GM21619 (cell line): ENCODE results near the gene TCF19.

Source experiments
- ATAC-seq: cut with Tn5 transposase; IDR thresholded peaks from one replicate; pipeline ENCODE4 v1.9.1; 2021; ENCODE audit not compliant: unreplicated experiment

The TCF19 gene

GRCh38 chr6:31128093-31128676 is 30.2 kb upstream of the TCF19 start:
- no peak for ATAC-seq

- no peak for ATAC-seq
Observed at GRCh38 chr6:31129130-31129529, 29.3 kb upstream of the TCF19 start.

GRCh38 chr6:31130751-31131150 is 27.6 kb upstream of the TCF19 start:
- no peak for ATAC-seq

- no peak for ATAC-seq
Observed at GRCh38 chr6:31131595-31131994, 26.8 kb upstream of the TCF19 start.

GRCh38 chr6:31132806-31133205 is 25.6 kb upstream of the TCF19 start:
- no peak for ATAC-seq

- no peak for ATAC-seq
Observed at GRCh38 chr6:31135710-31136109, 22.7 kb upstream of the TCF19 start.

GRCh38 chr6:31138982-31139381 is 19.4 kb upstream of the TCF19 start, which contains the start of gene PSORS1C2:
TSS of gene PSORS1C2 (minus strand) at chr6:31139066. CDS start at chr6:31139026, 40 bp downstream.
- ATAC-seq, result no peak

- ATAC-seq, result no peak
Observed at GRCh38 chr6:31139599-31139998, 18.8 kb upstream of the TCF19 start.

GRCh38 chr6:31140643-31141042 is 17.7 kb upstream of the TCF19 start:
- ATAC-seq, result no peak

- ATAC-seq, result no peak
Observed at GRCh38 chr6:31142361-31142761, 16.0 kb upstream of the TCF19 start.

- no peak for ATAC-seq
Observed at GRCh38 chr6:31143148-31143547, 15.2 kb upstream of the TCF19 start.

- ATAC-seq, result no peak
Observed at GRCh38 chr6:31144296-31144969, 14.0 kb upstream of the TCF19 start.

GRCh38 chr6:31144970-31145340 is 13.4 kb upstream of the TCF19 start:
- ATAC-seq, result no peak

- ATAC-seq, result no peak
Observed at GRCh38 chr6:31145386-31145785, 13.0 kb upstream of the TCF19 start.

- no peak for ATAC-seq
Observed at GRCh38 chr6:31149827-31150447, 8.5 kb upstream of the TCF19 start.

GRCh38 chr6:31152781-31153180 is 5.6 kb upstream of the TCF19 start:
- ATAC-seq, result no peak

GRCh38 chr6:31154436-31154835 is 4.0 kb upstream of the TCF19 start:
- no peak for ATAC-seq

GRCh38 chr6:31156641-31157040 is 1.7 kb upstream of the TCF19 start:
- no peak for ATAC-seq

GRCh38 chr6:31157513-31158139 is 763 bp upstream of the TCF19 start, which contains the start of gene CCHCR1:
TSS of gene CCHCR1 (minus strand) at chr6:31157802. CDS start at chr6:31157600, 202 bp downstream.
- no peak for ATAC-seq

- peak; percentile 5 for ATAC-seq
Observed at GRCh38 chr6:31158863-31159855, 770 bp downstream of the TCF19 start.
